Liver (tissue), 9 donors: Measurements from ENCODE around the gene RPL34. TPM values are rescaled to one million over a fixed set of nuclear protein-coding genes. Genes with fewer than 3 reads are reported as not detected.
"Not testable (repeated sequence)": the region's sequence is repeated elsewhere in the genome, so short reads cannot be mapped to it uniquely, and the experiment has no call there.

Source experiments
- DNase-seq: peaks from one replicate; pipeline ENCODE4 v3.0.0-alpha.2; 2017; ENCODE audit warnings: low spot score
- H3K27ac ChIP-seq, 2 donors: one replicate each; pipeline ENCODE4 v1.7.0; 2013; ENCODE audit warnings: inconsistent platforms in 2 of 2, low read length in 2 of 2, control low read depth in 1 of 2, low read depth in 1 of 2, mild to moderate bottlenecking in 1 of 2
- H3K27me3 ChIP-seq, 4 donors: one replicate each; pipeline versions ENCODE4 v1.6.1 to v1.7.0; 2013; ENCODE audit warnings: low read length in 3 of 4, inconsistent platforms in 1 of 4, mild to moderate bottlenecking in 1 of 4, moderate library complexity in 1 of 4; ENCODE audit not compliant: control insufficient read depth in 4 of 4, insufficient read depth in 4 of 4
- H3K36me3 ChIP-seq, 4 donors: one replicate each; pipeline versions ENCODE4 v1.6.1 to v1.7.0; 2013; ENCODE audit warnings: low read length in 3 of 4, mild to moderate bottlenecking in 3 of 4, low read depth in 1 of 4, moderate library complexity in 1 of 4; ENCODE audit not compliant: control insufficient read depth in 4 of 4, insufficient read depth in 3 of 4
- H3K4me1 ChIP-seq, 4 donors: one replicate each; pipeline versions ENCODE4 v1.6.1 to v1.7.0; 2013; ENCODE audit warnings: low read length in 3 of 4, mild to moderate bottlenecking in 3 of 4, moderate library complexity in 1 of 4; ENCODE audit not compliant: control insufficient read depth in 4 of 4, insufficient read depth in 4 of 4
- H3K4me3 ChIP-seq, 3 donors: one replicate each; pipeline versions ENCODE4 v1.6.1 to v1.7.0; 2013; ENCODE audit warnings: low read length in 3 of 3, control low read depth in 1 of 3, low read depth in 1 of 3, mild to moderate bottlenecking in 1 of 3
- H3K9ac ChIP-seq, 2 donors: one replicate each; pipeline ENCODE4 v1.7.0; 2013; ENCODE audit warnings: low read length in 2 of 2, mild to moderate bottlenecking in 2 of 2, moderate library complexity in 2 of 2, control low read depth in 1 of 2, low read depth in 1 of 2
- H3K9me3 ChIP-seq, 4 donors: one replicate each; pipeline versions ENCODE4 v1.6.1 to v1.7.0; 2013; ENCODE audit warnings: low read length in 3 of 4; ENCODE audit not compliant: control insufficient read depth in 4 of 4
- EGR1 ChIP-seq, 2 donors: IDR thresholded peaks; 2 replicates each; pipeline ENCODE4 v1.6.1; 2016 to 2018; ENCODE audit warnings: antibody characterized with exemption in 2 of 2, low read depth in 2 of 2
- FOXA1 ChIP-seq: IDR thresholded peaks from 2 replicates; pipeline ENCODE4 v1.6.1; 2016; ENCODE audit warnings: antibody characterized with exemption
- FOXA2 ChIP-seq: IDR thresholded peaks from 2 replicates; pipeline ENCODE4 v1.6.1; 2016; ENCODE audit warnings: antibody characterized with exemption
- GABPA ChIP-seq, 2 donors: IDR thresholded peaks in 1 of 2; conservative IDR thresholded peaks in 1 of 2; 2 replicates each; pipeline ENCODE4 v1.6.1; 2016; ENCODE audit warnings: antibody characterized with exemption in 2 of 2, mild to moderate bottlenecking in 1 of 2, moderate library complexity in 1 of 2
- HNF4A ChIP-seq, 2 donors: conservative IDR thresholded peaks; 2 replicates each; pipeline ENCODE4 v1.6.1; 2016; ENCODE audit warnings: antibody characterized with exemption in 2 of 2, mild to moderate bottlenecking in 2 of 2
- JUND ChIP-seq, 2 donors: IDR thresholded peaks; 2 replicates each; pipeline ENCODE4 v1.6.1; 2016; ENCODE audit warnings: antibody characterized with exemption in 2 of 2
- NR2F2 ChIP-seq: IDR thresholded peaks from 2 replicates; pipeline ENCODE4 v1.6.1; 2016; ENCODE audit warnings: antibody characterized with exemption
- RXRA ChIP-seq, 2 donors: IDR thresholded peaks; 2 replicates each; pipeline ENCODE4 v1.6.1; 2017 to 2018; ENCODE audit warnings: antibody characterized with exemption in 2 of 2, mild to moderate bottlenecking in 1 of 2
- TAF1 ChIP-seq: conservative IDR thresholded peaks from 2 replicates; pipeline ENCODE4 v1.6.1; 2016; ENCODE audit warnings: antibody characterized with exemption, mild to moderate bottlenecking
- WGBS: extraction: QIAGEN DNeasy Blood & Tissue Kit; methylation state at CpG from one replicate; pipeline ENCODE4 v1.1.7; 2013; 5-methylcytosine and 5-hydroxymethylcytosine counted together
- polyA plus RNA-seq, 2 donors: library from polyadenylated mRNA; stranded (reverse) in 1 of 2; unstranded in 1 of 2; fragments of 200-250 nt in 1 of 2; fragments of >200 nt in 1 of 2; fragmentation: Nextera tagmentation in 1 of 2; extraction: Ambion mirVana in 1 of 2; gene quantifications; one replicate each; pipeline versions ENCODE4 v1.2.1 to v1.2.3, GENCODE V29; 2013 to 2015
- total RNA-seq, 2 donors: library from RNA; depleted of rRNA; stranded (reverse); fragments of >200 nt; gene quantifications; one replicate each; pipeline ENCODE4 v1.2.3, GENCODE V29; 2014
- TF ChIP-seq, protein P1 (sequence below): IDR thresholded peaks from 2 replicates; pipeline ENCODE4 v1.6.1; 2016; ENCODE audit warnings: antibody characterized with exemption, mild to moderate bottlenecking
- TF ChIP-seq, protein P2 (sequence below): IDR thresholded peaks from 2 replicates; pipeline ENCODE4 v1.6.1; 2016; ENCODE audit warnings: antibody characterized with exemption
- donor health status: healthy.
- donor health status: healthy.
- donor health status: healthy.
- donor health status: healthy.
- donor health status: healthy.

Gene RPL34
- total and polyA plus RNA-seq, 4 donors, result 138 to 1,016 (median 510) TPM

DNA sequence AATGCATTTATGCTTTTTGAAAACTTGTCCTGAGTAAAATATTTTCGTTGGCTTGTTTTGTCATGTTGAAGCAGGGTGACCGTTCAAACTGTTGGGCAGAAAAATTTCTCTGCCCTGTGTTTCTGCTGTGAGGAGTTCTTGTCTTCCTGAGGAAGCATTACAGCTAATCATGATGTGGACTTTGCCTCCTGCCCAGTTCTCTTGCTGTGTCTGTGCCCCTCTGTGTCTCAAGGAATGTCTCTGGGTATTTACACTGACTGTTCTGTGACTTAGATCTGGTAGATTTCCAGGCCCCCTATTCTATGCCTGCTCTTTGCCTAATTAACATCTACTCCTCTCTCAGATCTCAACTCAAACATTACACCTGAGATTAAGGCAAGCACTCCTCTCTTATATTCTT is 30.4 kb upstream of the RPL34 start (continued):
- TF ChIP-seq, protein P1, sequence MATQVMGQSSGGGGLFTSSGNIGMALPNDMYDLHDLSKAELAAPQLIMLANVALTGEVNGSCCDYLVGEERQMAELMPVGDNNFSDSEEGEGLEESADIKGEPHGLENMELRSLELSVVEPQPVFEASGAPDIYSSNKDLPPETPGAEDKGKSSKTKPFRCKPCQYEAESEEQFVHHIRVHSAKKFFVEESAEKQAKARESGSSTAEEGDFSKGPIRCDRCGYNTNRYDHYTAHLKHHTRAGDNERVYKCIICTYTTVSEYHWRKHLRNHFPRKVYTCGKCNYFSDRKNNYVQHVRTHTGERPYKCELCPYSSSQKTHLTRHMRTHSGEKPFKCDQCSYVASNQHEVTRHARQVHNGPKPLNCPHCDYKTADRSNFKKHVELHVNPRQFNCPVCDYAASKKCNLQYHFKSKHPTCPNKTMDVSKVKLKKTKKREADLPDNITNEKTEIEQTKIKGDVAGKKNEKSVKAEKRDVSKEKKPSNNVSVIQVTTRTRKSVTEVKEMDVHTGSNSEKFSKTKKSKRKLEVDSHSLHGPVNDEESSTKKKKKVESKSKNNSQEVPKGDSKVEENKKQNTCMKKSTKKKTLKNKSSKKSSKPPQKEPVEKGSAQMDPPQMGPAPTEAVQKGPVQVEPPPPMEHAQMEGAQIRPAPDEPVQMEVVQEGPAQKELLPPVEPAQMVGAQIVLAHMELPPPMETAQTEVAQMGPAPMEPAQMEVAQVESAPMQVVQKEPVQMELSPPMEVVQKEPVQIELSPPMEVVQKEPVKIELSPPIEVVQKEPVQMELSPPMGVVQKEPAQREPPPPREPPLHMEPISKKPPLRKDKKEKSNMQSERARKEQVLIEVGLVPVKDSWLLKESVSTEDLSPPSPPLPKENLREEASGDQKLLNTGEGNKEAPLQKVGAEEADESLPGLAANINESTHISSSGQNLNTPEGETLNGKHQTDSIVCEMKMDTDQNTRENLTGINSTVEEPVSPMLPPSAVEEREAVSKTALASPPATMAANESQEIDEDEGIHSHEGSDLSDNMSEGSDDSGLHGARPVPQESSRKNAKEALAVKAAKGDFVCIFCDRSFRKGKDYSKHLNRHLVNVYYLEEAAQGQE, result no peak
- TF ChIP-seq JUND (IDR thresholded peaks at IDR 0.05) (no peak), TAF1 (no peak)
- TF ChIP-seq, protein P2, sequence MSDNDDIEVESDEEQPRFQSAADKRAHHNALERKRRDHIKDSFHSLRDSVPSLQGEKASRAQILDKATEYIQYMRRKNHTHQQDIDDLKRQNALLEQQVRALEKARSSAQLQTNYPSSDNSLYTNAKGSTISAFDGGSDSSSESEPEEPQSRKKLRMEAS, result no peak

DNA sequence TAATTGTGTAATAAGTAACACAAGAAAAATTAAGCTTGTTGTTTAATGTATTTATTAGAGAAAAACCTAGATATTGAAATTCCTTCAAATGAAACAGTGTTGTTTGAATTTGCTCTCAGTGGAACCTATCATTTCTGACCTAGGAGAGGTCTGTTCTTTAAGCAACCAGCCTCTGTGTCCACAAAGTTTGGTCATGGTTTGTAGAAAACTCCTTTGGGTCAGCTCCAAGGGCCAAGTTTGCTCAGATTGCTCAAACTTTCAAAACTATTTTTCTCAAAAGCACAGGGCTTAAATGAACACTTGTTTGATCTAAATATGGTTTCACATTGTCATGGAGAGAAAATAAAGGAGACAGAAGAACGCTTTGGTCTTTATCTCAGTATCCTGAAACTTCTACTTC is 29.6 kb upstream of the RPL34 start:
- no peak overlapping the region for H3K4me3 ChIP-seq
- TF ChIP-seq HNF4A (conservative IDR thresholded peaks at IDR 0.05) (peak; percentile 31 to 42), NR2F2 (no peak), RXRA (IDR thresholded peaks at IDR 0.05) (peak in 1 of 2 donors; percentile 14)
- H3K9ac ChIP-seq, result no peak overlapping the region
- H3K4me1 ChIP-seq, result peaks cover 0 to 8% (median 4%) of the 10 kb centered on the region in 4 donors
- no peaks in the 10 kb centered on the region for H3K9me3 ChIP-seq
- WGBS, result 40% methylated on average over 1 of the region's 1 CpG
- no peak for DNase-seq
- no peaks in the 10 kb centered on the region for H3K27me3 ChIP-seq
- no peaks in the 10 kb centered on the region for H3K36me3 ChIP-seq
- H3K27ac ChIP-seq, result no peak overlapping the region

DNA sequence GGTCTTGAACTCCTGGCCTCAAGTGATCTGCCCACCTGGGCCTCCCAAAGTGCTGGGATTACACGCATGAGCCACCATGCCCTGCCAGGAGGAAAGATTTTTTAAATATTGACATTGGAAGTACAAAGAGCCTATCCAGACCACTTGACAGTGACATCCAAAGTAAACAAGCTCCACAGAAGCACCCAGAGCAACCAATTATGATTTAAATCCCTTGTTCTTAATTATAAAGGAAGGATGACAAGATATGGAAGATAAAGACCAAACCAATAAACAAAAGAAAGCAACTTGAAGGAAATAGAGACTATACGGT is 27.7 kb upstream of the RPL34 start:
- no peak overlapping the region for H3K4me3 ChIP-seq
- DNase-seq, result no peak
- H3K27ac ChIP-seq, result no peak overlapping the region
- 33% methylated on average over 2 of the region's 2 CpGs for WGBS
- H3K4me1 ChIP-seq, result peaks cover 0 to 8% (median 4%) of the 10 kb centered on the region in 4 donors
- no peak overlapping the region for H3K9ac ChIP-seq
- H3K36me3 ChIP-seq, result no peaks in the 10 kb centered on the region
- TF ChIP-seq FOXA1, result no peak
- no peak for TF ChIP-seq EGR1 (IDR thresholded peaks at IDR 0.05; ENCODE audit: low read depth in 2 of 2)
- TF ChIP-seq GABPA (IDR thresholded peaks at IDR 0.05 in 1 of 2, conservative IDR thresholded peaks at IDR 0.05 in 1 of 2), result no peak
- TF ChIP-seq, protein P1, result peak; percentile 18
- peak; percentile 29 for TF ChIP-seq FOXA2
- no peaks in the 10 kb centered on the region for H3K27me3 ChIP-seq
- H3K9me3 ChIP-seq, result no peaks in the 10 kb centered on the region

DNA sequence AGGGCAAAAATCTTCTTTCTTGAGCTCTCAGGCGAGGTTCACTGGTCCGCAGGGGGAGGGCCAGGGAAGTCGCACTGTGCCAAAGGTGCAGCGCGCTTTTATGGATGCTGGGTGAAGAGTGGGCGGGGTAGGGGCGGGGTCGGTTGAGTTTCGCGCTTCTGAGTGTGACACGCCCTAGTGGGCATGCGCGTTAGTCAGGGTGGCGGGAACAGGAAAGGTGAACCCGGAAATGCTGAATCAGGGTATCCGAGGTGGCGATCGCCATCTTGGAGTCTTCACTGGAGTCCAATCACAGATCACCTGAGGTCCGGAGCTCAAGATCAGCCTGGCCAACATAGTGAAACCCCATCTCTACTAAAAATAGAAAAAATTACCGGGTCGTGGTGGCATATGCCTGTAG is 26.1 kb upstream of the RPL34 start:
- H3K9me3 ChIP-seq, H3K36me3 ChIP-seq, H3K27ac ChIP-seq, H3K4me3 ChIP-seq, H3K9ac ChIP-seq, H3K4me1 ChIP-seq, DNase-seq, H3K27me3 ChIP-seq: not testable (repeated sequence)
- WGBS, result 98% methylated on average over 21 of the region's 21 CpGs
